A673 (cell line): Measurements from ENCODE around the gene FAM222B. TPM values are rescaled to one million over a fixed set of nuclear protein-coding genes. Genes with fewer than 3 reads are reported as not detected.
A peak's percentile ranks its signal among the peaks of the same experiment; 100 is the strongest.

ENCODE experiments used
- BruUV-seq: library from RNA; stranded (reverse); fragments of 400-500 nt; replicated peaks from 2 replicates; lab custom pipeline; 2021; lab: Mats Ljungman, UMichigan
- CTCF ChIA-PET: fragments of 300-600 bp; sonication (Branson Sonifier 250); formaldehyde crosslinking; loops from one replicate; lab custom pipeline; 2022; ENCODE audit warnings: antibody characterized with exemption; lab: Charles Lee
- POLR2A ChIA-PET: fragments of 300-600 bp; sonication (Branson Sonifier 250); formaldehyde crosslinking; loops from one replicate; lab custom pipeline; 2022; ENCODE audit warnings: antibody characterized with exemption; ENCODE audit not compliant: low non-redundant PET; lab: Charles Lee
- DNase-seq: peaks from one replicate; pipeline ENCODE4 v3.0.0-alpha.2; 2015; ENCODE audit warnings: low spot score
- H3K27ac ChIP-seq: fragments of 200-600 bp; sonication (generic); 2 replicates; pipeline ENCODE4 v1.5.1; 2016; ENCODE audit warnings: mixed run types, low read depth, mild to moderate bottlenecking, mixed read lengths, antibody characterized with exemption, low read length; ENCODE audit not compliant: poor library complexity, severe bottlenecking
- H3K27me3 ChIP-seq: fragments of 200-600 bp; sonication (generic); replicated peaks from 2 replicates; pipeline ENCODE4 v1.6.1; 2017; ENCODE audit warnings: mixed run types, low read depth, mild to moderate bottlenecking, mixed read lengths, antibody characterized with exemption, low read length; ENCODE audit not compliant: insufficient read depth, poor library complexity
- H3K36me3 ChIP-seq: fragments of 200-600 bp; sonication (generic); 2 replicates; pipeline ENCODE4 v1.6.1; 2016; ENCODE audit warnings: mixed run types, mild to moderate bottlenecking, mixed read lengths, antibody characterized with exemption, low read length; ENCODE audit not compliant: insufficient read depth, poor library complexity, severe bottlenecking
- H3K4me1 ChIP-seq: fragments of 200-600 bp; sonication (generic); 2 replicates; pipeline ENCODE4 v1.6.1; 2017; ENCODE audit warnings: mixed run types, mild to moderate bottlenecking, mixed read lengths, antibody characterized with exemption, low read length; ENCODE audit not compliant: insufficient read depth, poor library complexity, severe bottlenecking
- H3K4me3 ChIP-seq: fragments of 200-600 bp; sonication (generic); 2 replicates; pipeline ENCODE4 v1.5.1; 2016; ENCODE audit warnings: low read depth, mixed run types, mild to moderate bottlenecking, mixed read lengths, low read length; ENCODE audit not compliant: poor library complexity, severe bottlenecking
- H3K9me3 ChIP-seq: fragments of 200-600 bp; sonication (generic); 2 replicates; pipeline ENCODE4 v1.6.1; 2016; ENCODE audit warnings: mixed run types, low read depth, mild to moderate bottlenecking, mixed read lengths, antibody characterized with exemption, low read length; ENCODE audit not compliant: poor library complexity, severe bottlenecking
- EZH2 ChIP-seq: fragments of 200-600 bp; sonication (generic); IDR thresholded peaks from 2 replicates; pipeline ENCODE4 v1.6.1; 2017; ENCODE audit warnings: borderline replicate concordance, low read depth, mild to moderate bottlenecking, mixed read lengths, antibody characterized with exemption, low read length; ENCODE audit not compliant: poor library complexity, severe bottlenecking
- intact Hi-C: fragments of 100-400 bp; cut with micrococcal nuclease; formaldehyde crosslinking; loops from one replicate; pipeline ENCODE4 v1.10.0; 2022; ENCODE audit not compliant: unreplicated experiment
- total RNA-seq: library from RNA; stranded (reverse); gene quantifications from 2 replicates; pipeline ENCODE4 v1.2.3, GENCODE V29; 2021
- TF ChIP-seq, protein P1 (sequence below): fragments of 300-800, 200-600 bp; sonication (generic); conservative IDR thresholded peaks from 2 replicates; pipeline ENCODE4 v1.5.1; 2017; ENCODE audit warnings: low read depth, mild to moderate bottlenecking, antibody characterized with exemption, low read length, moderate library complexity, mixed read lengths

The FAM222B gene
- total RNA-seq, 1 experiment from 2014 or later = 27.3 TPM

DNA sequence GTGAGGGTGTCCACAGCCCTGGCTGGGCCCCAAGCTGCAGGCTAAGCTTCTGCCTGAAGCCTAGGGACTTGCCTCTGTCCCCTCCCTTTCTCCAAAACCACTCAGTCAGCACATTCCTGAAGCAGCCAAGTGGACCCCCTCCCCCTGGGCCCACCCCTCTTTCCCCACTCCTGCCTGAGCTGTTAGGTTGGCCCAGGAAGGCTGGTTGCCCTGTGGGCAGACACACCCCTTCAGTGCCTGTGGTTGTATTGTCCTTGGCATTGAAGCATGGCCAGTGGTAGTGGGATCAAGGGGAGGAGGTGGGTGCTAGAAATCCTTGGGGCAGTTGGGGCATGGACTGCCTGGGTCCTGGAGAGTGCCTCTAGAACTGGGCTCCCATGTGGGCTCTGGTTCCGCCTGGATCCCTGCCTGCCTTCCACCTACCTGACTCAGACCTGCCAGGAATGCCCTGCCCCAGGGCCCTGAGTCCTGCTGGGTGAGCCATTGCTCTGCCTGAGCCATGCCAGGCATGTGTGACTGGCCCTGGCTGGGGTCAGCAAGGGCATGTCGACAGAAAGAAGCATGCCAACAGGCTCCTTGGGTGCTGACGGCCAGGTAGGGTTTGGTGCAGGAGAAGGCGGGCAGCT, 96.7 kb downstream of the FAM222B start:
- intact Hi-C loops = loop anchor here (5.0 kb wide), 1 partner anchor 156 kb away; the partner anchor contains the start of gene DHRS13
- no TSS peak for BruUV-seq
- ChIA-PET POLR2A (interaction anchor here (0.6 kb wide), 1 partner anchor 78 kb away, joined by 4 read pairs; no protein-coding TSS in a partner anchor), CTCF (interaction anchor here (0.6 to 3.2 kb wide), 5 partner anchors 17 to 427 kb away, joined by 3 to 17 read pairs (median 4); partner anchors contain the start of genes NEK8 and TLCD1)
- peak; percentile 43 for DNase-seq
- H3K27ac ChIP-seq = peak overlapping the region; percentile 94
- H3K4me1 ChIP-seq = peaks cover 32% of the 10 kb centered on the region
- H3K36me3 ChIP-seq = peaks cover 38% of the 10 kb centered on the region
- TF ChIP-seq EZH2 = no peak
- TF ChIP-seq, protein P1, sequence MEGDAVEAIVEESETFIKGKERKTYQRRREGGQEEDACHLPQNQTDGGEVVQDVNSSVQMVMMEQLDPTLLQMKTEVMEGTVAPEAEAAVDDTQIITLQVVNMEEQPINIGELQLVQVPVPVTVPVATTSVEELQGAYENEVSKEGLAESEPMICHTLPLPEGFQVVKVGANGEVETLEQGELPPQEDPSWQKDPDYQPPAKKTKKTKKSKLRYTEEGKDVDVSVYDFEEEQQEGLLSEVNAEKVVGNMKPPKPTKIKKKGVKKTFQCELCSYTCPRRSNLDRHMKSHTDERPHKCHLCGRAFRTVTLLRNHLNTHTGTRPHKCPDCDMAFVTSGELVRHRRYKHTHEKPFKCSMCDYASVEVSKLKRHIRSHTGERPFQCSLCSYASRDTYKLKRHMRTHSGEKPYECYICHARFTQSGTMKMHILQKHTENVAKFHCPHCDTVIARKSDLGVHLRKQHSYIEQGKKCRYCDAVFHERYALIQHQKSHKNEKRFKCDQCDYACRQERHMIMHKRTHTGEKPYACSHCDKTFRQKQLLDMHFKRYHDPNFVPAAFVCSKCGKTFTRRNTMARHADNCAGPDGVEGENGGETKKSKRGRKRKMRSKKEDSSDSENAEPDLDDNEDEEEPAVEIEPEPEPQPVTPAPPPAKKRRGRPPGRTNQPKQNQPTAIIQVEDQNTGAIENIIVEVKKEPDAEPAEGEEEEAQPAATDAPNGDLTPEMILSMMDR = no peak
- no peaks in the 10 kb centered on the region for H3K9me3 ChIP-seq
- peak overlapping the region; percentile 72 for H3K4me3 ChIP-seq
- no peaks in the 10 kb centered on the region for H3K27me3 ChIP-seq

DNA sequence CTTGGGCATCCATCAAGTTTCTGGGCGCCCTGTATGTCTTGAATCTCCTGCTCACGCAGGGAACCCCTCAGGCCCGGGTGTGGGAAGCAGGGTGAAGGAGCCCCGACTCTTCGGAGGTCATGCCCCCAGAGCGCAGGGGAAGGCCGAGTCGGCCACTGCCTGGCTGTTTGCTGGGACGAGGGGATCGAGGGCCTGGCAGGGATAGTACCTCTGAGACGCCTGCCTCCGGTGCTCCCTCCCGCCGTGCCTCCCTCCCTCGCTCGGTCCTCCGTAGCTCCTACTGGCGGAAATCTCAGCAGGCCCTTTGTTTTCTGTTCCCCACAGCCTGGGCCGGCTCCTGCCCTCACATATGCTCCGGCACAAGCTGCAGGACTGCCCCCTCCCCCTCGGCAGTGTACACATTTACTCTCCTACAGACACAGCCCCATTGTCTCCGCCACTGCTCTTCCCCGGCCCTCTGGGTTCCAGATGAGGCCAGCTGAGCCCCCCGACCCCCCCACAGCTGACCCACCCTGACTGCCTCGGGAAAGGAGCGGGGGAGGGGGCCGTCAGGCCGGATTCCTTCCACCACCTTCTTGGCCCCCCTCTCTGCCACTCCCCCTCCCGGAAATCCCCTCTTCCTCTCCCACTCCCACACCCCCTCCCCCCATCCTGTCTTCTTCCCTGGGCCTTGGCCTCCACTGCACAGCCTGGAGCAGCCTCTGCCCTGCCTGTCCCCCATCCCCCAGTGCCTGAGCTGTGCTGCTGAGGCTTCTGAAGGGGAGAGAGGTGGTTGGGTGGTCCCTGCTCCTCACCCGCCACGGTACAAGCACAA, 97.4 kb downstream of the FAM222B start:
- no peaks in the 10 kb centered on the region for H3K9me3 ChIP-seq
- peak overlapping the region; percentile 72 for H3K4me3 ChIP-seq
- intact Hi-C loops = loop anchor here (5.0 kb wide), 1 partner anchor 157 kb away; the partner anchor contains the start of gene DHRS13
- TF ChIP-seq EZH2 = no peak
- TF ChIP-seq, protein P1 = no peak
- H3K4me1 ChIP-seq = peaks cover 32% of the 10 kb centered on the region
- CTCF ChIA-PET = interaction anchor here (0.6 to 3.2 kb wide), 4 partner anchors 17 to 99 kb away, joined by 3 to 17 read pairs (median 4); partner anchors contain the start of genes NEK8 and TLCD1
- POLR2A ChIA-PET = interaction anchor here (0.6 kb wide), 1 partner anchor 77 kb away, joined by 4 read pairs; no protein-coding TSS in a partner anchor
- BruUV-seq = no TSS peak
- H3K27me3 ChIP-seq = no peaks in the 10 kb centered on the region
- peaks cover 31% of the 10 kb centered on the region for H3K36me3 ChIP-seq
- peak overlapping the region; percentile 94 for H3K27ac ChIP-seq
- peak; percentile 76 for DNase-seq
